HG03025 (cell line): ENCODE measurements around the gene TTLL10.

Source experiments
- ATAC-seq: cut with Tn5 transposase; IDR thresholded peaks from one replicate; pipeline ENCODE4 v1.9.1; 2021; ENCODE audit warnings: mild to moderate bottlenecking, moderate library complexity; ENCODE audit not compliant: unreplicated experiment, low FRiP score

Gene TTLL10

GRCh38 chr1:1157033-1157365 is 16.7 kb upstream of the TTLL10 start:
- ATAC-seq, result no peak

GRCh38 chr1:1157426-1157913 is 16.2 kb upstream of the TTLL10 start:
- ATAC-seq, result no peak

DNA sequence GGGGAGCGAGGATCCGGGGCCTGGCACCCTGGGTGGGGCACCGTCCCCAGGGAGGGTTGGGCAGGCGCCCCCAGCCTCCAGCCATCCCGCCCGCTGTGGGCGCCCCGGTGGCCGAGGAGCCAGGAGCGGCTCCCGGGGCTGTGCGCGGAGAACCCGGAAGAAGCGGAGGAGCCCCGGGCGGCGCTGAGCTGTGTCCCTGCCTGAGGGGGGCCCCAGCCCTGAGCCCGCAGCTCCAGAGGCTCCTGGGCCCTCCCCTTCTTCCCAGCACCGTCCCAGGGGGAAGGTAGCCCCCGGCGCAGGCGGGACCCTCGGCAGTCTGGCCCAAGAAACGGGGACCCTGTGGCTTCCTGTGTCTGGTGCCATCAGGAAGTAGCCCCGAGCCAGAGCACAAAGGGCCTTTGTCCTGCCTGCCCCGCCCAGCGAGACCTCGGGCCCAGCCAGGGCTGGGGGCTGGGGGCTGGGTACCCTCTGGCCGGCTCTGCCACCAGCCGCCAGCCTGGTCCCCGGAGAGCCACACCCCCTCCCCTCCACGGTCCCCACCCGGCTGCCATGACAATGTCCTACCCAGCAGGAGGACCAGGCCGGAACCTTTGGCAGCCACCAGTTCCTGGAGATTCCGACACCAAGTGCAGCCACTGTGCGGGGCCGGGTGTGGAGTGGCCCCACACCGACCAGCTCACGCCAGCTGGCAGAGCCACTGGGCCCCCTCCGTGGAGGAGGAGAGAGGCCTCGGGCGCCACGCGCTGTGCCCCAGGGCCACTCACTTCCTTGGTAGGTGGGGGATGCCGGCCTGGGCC is 15.6 kb upstream of the TTLL10 start:
- no peak for ATAC-seq

DNA sequence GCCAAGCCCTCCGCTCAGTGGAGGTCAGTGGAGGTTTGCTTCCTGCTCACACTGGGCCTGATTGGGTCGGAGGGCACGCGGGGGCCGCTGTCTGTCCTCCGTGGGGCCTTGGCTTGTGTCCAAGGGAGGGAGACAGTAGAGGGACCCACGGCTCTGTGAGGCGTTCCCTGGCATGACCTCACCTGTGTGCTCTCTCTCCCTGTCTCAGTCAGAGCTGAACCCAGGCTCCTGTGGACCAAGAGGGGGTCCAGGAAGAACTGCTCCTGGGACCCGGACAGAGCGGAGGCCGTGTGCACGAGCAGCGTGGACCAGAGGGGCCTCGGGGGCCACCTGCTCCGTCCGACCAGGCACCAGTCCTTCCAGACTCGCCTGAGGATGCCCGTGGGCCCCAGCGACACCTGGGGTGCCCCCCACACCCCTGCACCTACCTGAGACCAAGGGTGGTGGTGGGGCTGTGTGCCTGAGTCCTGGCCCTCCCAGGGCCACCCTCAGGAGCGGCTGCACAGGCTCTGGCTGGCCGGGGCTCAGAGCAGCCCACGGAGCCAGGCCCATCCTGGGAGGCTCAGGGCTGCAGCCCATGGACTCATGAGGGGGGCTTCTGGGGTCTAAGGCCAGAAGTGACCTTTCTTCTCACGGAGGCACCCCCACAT is 13.3 kb upstream of the TTLL10 start:
- no peak for ATAC-seq

- no peak for ATAC-seq
These were observed 12.5 kb upstream of the TTLL10 start for GRCh38 chr1:1161078-1161682.

GRCh38 chr1:1161683-1162079 is 12.0 kb upstream of the TTLL10 start:
- no peak for ATAC-seq

- no peak for ATAC-seq
These were observed 10.8 kb upstream of the TTLL10 start for GRCh38 chr1:1162597-1163537.

- no peak for ATAC-seq
These were observed 10.1 kb upstream of the TTLL10 start for GRCh38 chr1:1163538-1164070.

DNA sequence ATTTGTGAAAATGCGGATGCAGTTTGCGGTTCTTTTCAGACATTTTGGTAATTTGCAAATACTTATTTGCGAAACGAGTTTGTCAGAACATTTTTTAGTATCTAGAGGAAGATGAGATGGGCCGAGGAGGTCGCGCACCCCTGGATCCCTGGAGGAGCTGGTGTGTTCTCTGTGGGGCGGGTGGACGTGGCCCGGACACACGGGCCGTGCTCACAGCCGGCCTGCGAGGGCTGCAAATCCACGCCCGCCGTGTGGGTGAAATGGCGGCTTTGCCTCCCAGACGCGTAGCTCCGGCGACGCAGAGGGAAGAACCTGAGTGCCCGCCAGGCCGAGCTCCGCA is 9.3 kb upstream of the TTLL10 start:
- no peak for ATAC-seq

DNA sequence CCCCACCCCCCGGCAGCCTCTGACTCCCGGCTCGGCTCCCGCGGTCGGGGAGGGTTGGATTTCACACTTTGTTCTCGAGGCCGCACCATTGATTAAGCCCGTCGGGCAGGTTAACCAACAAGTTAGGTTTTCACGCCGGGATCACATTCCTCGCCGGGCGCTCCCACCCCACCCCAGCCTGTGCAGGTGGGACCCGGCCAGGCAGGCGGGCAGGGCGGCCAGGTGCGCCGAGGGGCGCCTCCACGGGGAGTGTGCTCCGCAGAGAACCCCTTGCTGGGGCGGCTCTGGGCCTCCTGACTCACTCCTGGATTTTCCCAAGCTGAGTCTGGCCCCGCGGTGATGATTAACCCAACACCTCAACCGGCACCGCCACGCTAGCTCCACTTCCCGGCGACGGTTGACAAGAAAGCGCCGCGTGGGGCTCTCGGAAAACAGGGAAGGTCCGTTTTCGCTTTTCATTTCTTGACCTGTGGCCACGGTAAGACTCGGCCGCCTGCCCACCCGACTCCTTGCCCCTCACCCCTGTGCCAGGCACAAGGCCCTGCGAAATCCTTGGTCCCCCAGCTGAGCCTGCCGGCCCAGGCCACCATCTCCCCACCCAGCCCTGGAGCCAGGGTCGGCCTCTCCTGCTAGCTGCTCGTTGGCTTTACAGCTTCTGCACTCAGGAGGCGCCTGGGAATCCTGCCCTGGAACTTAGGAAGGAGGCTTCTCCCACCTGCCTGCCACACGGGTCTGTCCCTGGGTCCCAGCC is 8.8 kb upstream of the TTLL10 start:
- no peak for ATAC-seq

GRCh38 chr1:1165485-1165884 is 8.2 kb upstream of the TTLL10 start:
- no peak for ATAC-seq

DNA sequence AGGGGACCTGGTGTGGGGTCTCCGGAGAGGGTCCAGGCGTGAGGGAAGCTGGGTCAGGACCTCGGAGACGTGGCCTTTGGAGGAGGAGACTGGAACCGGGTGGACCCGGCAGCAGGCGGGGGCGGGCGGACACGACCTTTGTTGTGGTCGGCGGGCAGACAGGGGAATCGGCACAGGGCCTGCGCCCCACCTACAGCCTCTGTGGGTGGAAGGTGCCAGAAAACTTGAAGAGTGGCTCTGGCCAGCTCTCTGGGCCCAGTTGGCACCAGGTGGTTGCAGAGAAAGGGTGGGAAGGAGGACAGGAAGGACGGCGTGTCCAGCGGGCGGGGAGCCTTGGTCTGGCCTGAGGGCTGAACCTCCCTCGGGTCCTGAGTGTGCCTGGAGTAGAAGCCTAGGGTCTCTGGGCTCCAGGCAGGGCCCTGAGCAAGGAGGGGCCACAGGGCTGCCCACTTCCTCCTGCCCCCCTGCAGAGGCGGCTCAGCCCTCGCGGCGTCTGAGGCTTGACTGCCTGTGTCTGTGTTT is 7.7 kb upstream of the TTLL10 start:
- no peak for ATAC-seq

DNA sequence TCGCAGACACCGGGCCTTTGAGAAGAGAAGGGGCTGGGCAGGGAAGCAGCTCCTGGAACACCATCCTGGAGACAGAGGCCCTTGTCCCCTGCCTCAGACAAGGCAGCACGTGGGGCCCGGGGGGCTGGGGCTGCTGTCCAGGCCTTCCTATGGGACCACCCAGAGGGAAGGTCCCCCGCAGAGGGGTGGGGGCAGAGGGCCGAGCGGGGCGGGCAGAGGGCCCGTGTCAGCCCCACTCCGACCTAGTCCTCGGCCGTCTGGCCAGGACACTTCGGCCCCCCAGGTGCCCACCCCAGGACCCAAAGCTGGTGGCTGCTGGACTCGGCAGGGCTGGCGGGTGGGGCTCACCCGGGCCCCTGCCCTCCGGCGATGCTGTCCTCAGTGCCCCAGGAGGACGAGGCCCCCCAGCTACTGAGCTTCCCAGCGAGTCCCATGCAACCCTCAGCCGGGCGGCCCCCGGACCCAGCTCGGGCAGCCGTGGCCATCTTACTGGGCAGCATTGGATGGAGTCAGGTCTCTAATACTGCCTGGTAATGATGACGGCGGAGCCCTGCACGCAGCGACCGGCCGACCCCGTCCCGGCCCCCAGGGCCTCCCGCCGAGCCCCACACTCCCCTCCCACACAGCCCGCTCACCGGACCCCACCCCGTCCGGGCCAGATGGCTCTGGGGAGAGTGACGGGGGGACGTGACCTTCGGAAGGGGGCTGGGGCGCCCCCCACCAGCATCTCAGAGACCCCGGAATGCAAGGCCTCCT is 6.9 kb upstream of the TTLL10 start:
- ATAC-seq, result no peak

GRCh38 chr1:1167398-1167821 is 6.3 kb upstream of the TTLL10 start:
- ATAC-seq, result no peak

GRCh38 chr1:1167841-1168450 is 5.7 kb upstream of the TTLL10 start:
- ATAC-seq, result no peak

DNA sequence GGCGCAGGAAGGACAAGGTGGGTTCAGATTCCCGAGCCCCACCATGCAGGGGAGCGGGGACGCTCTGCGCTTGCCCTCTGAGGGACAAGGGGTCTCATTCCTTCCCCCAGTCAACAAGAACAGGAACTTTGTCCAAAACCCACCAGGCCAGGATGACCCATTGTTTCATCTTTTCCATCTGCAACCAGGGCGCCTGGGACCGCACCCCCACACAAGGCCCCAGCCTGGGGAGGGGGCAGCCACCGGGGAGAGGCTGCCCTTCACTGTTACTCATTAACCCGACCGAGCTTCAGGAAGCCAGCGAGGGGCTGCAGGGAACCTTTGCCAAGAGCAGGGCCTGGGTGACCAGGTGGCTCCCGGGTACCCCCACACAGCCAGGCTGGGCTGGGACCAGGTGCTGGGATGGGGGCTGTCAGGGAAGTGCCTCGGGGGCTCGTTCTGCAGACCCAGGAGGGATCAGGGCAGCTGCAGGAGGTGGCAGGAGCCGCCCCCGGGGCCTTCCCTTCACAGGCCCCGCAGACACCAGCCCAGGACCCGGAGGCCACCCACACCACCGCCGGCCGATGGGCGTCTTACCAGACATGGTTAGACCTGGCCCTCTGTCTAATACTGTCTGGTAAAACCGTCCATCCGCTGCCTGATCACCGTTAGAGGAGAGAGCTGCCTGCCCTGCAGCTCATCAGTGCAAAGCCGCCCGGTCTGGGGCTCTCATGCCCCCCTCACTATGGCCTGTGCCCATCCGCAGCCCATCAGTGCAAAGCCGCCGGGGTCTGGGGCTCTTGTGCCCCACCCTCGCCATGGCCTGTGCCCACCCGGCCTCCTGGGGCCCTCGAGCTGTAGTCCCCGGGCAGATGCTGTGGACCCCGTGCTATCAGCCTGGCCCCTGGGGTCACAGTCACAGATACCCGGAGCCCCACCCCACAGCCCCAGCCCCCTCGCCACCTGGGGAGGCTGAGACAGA is 4.9 kb upstream of the TTLL10 start:
- no peak for ATAC-seq
